Measurements from ENCODE around the gene POTEI.
A peak's percentile ranks its signal among the peaks of the same experiment; 100 is the strongest.
"Not testable (repeated sequence)": the region's sequence is repeated elsewhere in the genome, so short reads cannot be mapped to it uniquely, and the experiment has no call there.

Gene POTEI

DNA sequence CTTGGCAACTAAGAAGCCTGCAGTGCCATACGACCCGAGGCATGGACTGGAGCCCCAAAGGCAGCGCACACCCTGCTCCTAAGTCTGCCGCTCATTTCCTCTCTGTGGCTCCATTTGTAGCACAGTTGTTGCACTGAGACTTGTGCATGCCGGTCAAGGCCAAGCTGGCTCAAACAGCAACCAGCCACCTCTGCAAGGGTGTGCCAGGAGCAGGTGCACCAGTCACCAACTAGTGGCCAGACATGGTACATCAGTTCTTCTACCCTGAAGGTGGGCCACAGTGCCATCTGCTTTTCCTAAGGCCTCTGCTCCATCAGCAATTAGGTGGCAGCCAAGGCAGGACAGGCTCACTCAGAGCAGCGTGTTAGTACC, 54.4 kb downstream of the POTEI start:
- DNase-seq, result not testable (repeated sequence)

- not testable (repeated sequence) for DNase-seq
Measured at GRCh38 chr2:130453955-130454711, 55.0 kb downstream of the POTEI start.

DNA sequence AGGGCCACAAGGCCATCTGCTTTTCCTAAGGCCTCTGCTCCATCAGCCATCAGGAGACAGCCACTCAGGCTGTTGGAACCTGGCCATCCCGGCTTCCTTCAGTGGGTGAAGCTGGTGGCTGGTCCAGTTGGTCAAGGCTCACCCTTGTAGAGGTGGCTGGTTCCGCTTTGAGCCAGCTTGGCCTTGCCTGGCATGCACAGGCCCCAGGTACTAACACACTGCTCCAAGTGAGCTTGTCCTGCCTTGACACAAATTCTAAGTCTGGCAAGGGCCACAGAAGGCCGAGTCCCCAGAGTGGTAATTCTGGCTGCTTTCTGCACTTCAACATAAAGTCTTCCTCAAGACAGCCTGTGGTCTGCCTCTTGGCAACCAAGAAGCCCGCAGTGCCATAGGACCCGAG, 56.2 kb downstream of the POTEI start:
- DNase-seq, result not testable (repeated sequence)

- not testable (repeated sequence) for DNase-seq
Measured at GRCh38 chr2:130451823-130452222, 57.3 kb downstream of the POTEI start.

DNA sequence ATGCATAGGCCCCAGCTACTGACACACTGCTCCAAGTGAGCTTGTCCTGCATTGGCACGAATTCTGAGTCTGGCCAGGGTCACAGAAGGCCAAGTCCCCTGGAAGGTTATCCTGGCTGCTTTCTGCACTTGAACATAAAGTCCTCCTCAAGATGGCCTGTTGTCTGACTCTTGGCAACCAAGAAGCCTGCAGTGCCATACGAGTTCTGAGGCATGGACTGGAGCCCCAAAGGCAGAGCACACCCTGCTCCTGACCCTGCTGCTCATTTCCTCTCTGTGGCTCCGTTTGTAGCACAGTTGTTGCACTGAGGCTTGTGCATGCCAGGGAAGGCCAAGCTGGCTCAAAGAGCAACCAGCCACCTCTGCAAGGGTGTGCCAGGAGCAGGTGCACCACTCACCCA, 57.9 kb downstream of the POTEI start:
- DNase-seq, result not testable (repeated sequence)

DNA sequence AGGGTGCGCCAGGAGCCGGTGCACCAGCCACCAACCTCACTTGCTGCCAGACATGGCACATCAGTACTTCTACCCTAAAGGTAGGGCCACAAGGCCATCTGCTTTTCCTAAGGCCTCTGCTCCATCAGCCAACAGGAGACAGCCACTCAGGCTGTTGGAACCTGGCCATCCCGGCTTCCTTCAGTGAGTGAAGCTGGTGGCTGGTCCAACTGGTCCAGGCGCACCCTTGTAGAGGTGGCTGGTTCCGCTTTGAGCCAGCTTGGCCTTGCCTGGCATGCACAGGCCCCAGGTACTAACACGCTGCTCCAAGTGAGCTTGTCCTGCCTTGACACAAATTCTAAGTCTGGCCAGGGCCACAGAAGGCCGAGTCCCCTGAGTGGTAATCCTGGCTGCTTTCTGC, 58.8 kb downstream of the POTEI start:
- not testable (repeated sequence) for DNase-seq

- peak; percentile 0 for DNase-seq
Measured at GRCh38 chr2:130427631-130428030, 81.5 kb downstream of the POTEI start.

- DNase-seq, result not testable (repeated sequence)
Measured at GRCh38 chr2:130418845-130419244, 90.3 kb downstream of the POTEI start.

DNA sequence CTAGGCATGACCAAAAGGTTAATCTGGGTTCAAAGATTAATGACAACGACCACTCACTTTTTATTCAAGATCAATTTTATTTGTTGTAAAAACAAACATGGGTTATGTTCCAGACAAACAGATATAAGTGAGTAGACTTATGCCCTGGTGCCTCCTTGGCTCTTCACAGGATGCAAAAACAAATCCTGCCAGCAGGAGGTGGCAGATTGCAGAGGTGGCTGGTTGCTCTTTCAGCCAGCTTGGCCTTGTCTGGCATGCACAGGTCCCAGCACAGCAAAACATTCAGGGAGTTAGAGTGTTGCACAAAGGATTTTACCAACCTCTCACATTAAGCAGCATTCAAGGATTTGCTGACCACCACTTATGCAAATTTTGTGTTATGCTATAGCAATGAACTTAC, 92.4 kb downstream of the POTEI start:
- not testable (repeated sequence) for DNase-seq

Data from HCEC 1CT (cell line).